Activated T-cell treated with anti-CD3 and anti-CD28 coated beads, Interleukin-2, amount 50 U/mL, for 1 hour (primary cell): ENCODE results near the gene PPP1R2C.

Experiments used
- DNase-seq: peaks from one replicate; pipeline ENCODE4 v3.0.0-alpha.2; 2020

PPP1R2C gene

DNA sequence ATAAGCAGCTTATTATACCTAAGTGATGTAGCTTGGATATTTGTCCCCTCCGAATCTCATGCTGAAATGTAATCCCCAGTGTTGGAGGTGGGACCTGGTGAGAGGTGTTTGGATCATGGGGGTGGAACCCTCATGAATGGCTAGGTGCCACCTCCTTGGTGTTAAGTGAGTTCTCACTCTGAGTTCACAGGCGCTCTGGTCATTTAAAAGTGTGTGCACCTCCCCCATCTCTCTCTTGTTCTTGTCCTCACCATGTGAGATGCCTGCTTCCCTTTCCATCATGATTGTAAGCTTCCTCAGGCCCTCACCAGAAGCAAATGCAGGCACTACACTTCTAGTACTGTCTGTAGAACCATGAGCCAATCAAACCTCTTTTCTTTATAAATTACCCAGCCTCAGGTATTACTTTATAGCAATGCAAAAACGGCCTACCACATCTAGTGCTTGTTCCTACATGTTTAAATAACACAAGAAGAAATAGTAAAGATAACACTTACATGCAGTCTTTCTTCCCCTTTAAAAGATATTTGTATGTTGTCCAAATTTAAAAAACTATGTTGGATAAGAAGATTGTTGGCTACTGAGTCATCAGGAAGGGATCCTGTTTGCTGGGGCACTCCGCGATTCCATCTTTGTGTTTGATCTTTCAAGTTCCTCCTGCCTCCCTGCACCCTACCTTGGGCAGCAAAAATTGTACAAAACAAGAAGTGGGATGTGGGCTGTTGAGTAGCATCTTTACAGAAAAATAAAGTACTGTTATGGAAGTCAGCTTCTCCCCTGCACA, 29.7 kb downstream of the PPP1R2C start:
- DNase-seq = no peak

DNA sequence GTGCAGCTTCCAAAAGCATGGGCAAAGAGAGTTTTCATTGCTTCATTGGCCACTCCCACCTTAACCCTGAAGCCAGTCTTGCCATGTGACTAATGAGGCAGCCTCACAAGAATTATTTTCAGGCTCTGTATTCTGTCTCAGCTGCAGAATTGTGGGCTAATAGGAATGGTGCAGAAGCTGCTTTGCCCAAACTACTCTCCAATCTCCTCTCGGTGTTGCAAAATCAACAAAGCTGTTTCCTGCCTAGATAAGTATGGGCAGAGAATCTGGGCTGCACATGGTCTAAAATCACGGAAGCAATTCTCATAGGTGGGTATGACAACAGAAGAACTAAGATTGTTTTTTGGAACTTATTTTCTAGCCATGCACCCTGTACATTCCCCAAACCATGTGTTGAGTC, 31.4 kb downstream of the PPP1R2C start:
- no peak for DNase-seq

DNA sequence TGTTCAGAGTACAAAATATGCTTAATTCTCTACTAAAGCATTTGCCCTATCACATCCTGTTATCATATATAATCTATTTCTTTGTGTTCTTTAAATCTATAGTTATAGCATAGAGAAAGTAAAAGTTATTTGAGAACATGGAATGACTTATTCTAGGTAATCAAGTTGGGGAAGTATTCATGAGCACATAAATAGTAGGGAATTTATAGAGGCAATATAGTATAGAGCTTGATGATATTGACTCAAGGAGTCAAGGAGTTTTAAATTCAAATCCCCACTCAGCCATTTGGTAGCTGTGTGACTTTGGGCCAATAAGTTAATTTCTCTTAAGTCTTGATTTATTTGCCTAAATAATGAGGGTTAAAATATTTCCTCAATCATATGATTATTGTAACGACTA, 37.5 kb downstream of the PPP1R2C start:
- no peak for DNase-seq

DNA sequence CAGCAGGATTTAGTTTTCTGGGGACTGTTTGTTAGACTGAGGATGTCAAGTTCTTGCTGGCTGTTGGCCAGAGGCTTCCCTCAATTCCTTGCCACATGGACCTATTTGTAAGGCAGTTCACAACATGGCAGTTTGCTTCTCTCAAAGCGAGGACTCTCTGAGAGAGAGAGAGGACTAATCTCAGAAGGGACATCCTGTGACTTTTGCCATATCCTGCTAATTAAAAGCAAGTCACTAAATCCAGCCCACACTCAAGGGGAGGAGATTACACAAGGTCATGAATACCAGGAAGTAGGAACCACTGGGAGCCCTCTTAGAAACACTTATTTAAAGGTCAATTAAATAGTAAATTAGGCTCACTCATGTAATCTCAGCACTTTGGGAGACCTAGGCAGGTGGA, 38.2 kb downstream of the PPP1R2C start:
- DNase-seq = no peak

DNA sequence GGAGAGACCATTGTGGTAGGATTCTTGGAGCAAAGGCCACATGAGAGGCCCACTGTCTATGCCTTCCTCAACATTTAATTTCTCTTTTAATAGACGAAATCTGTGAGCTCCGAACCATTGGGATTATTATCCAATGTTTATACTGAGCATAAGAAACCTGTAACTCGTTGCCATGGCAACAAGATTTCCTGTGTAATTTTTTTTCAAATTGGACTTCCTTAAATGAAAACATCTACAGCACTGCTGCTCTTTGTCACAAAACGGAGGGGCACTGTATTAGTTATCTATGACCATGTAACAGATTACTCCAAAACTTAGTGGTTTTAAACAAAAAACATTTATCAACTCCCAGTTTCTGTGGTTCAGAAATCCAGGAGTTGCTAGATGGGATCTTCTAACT, 38.7 kb downstream of the PPP1R2C start:
- DNase-seq = no peak

DNA sequence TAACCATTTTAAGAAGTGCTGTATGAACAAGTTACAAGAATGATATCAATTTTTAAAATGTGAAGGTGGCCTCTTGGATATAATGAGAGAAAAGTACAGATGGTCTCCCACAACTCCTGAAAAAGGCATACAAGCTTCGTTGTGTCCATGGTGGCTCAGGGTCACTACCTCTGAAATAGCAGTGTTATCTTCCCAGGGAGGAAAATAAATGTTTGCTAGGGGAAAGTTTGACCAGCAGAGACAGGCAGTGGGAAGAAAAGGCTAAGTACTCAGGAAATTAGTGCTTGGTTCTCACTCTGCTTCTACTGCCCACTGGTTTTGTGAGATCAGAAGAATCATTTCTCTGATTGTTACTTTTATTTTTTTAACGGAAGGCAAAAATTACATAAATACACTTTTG, 39.4 kb downstream of the PPP1R2C start:
- no peak for DNase-seq

DNA sequence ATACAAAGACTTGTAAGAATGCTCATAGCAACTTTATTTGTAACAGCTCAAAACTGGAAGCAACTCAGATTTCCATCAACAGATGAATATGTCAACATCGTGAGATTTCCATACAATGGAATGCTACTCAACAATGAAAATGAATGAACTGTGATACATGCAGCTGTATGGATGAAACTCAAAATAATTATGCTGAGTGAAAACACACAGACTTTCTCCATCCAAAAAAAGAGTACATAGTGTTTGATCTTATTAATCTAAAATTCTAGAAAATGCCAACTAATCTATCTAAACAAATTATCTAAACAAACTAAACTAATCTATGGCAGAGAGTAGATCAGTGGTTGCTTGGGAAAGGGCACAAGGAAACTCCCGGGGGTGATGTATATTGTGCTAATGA, 42.7 kb downstream of the PPP1R2C start:
- DNase-seq = no peak

DNA sequence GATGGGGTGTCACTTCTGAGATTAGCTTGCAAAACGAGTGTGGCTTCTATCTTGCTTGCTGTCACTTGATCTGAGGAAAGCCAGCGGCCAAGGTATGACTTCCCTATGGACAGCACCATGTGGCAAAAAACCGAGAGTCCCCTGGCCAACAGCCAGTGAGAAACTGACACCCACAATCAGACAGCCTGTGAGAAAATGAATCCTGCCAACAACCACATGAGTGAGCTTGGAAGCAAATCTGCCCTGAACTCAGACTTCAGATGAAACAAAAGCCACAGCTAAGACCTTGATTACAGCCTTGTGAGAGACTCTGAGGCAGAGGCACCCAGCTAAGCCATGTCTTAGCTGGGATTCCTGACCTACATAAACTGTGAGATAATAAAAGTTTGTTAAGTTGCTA, 45.5 kb downstream of the PPP1R2C start:
- DNase-seq = no peak
